Esophagus muscularis mucosa (tissue), 4 donors: Measurements from ENCODE around the gene SLC24A2.

Source experiments
- EP300 ChIP-seq: sonication (generic); formaldehyde crosslinking; IDR thresholded peaks from one replicate; pipeline ENCODE4 v1.6.1; 2017; ENCODE audit warnings: antibody characterized with exemption
- POLR2A ChIP-seq: fragments of 450-650 bp; IDR thresholded peaks from one replicate; pipeline ENCODE4 v1.6.1; 2017; ENCODE audit warnings: antibody characterized with exemption, moderate library complexity, mild to moderate bottlenecking, low read depth
- POLR2AphosphoS5 ChIP-seq, 2 donors: sonication (generic); formaldehyde crosslinking; IDR thresholded peaks; one replicate each; pipeline ENCODE4 v1.6.1; 2017; ENCODE audit warnings: antibody characterized with exemption in 2 of 2
- TF ChIP-seq, protein P1 (sequence below), 3 experiments: fragments of 200-600 bp in 2 of 3; fragments of 450-650 bp in 1 of 3; sonication (generic) in 2 of 3; IDR thresholded peaks; one replicate each; pipeline ENCODE4 v1.5.1; 2017 to 2019; ENCODE audit warnings: antibody characterized with exemption in 3 of 3, mild to moderate bottlenecking in 2 of 3, moderate library complexity in 1 of 3

DNA sequence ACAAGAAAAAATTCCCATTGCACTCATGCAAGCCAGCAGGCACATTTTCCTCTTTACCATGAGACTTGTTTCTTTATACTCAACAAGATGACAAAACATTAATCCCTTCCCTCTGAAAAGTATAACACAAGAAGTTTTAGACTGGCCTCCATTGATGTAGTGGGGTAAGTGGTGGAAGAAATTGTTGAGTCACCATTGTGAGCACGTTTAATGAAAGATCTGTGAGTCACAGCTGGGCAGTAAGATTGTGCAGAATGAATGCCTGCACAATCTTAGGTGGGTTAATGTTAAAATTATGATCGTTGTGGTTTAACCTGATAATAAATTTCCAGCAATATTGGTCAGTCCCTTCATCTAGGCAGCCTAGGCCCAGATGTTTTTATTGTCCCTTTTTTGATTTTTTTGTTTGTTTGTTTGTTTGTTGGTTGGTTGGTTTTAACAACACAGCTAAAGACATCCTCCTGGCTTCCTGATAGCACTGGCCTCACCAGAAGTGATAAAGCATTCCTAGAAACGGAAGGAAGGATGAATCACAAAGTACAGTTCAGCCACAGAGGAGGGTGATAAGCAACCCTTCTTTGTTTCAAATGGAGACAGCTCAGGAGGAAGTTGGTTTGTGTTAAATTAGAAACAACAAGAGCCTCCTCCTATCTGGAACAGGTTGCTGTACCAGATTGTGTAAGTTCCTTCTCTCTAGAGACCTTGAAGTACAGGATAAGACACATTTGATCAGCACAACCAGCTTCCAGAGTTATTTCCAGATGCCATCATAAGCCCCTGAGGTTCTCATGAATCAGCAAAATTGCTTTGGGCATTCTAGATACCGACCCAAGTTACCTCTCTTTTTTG is 40.3 kb downstream of the SLC24A2 start:
- TF ChIP-seq, protein P1, sequence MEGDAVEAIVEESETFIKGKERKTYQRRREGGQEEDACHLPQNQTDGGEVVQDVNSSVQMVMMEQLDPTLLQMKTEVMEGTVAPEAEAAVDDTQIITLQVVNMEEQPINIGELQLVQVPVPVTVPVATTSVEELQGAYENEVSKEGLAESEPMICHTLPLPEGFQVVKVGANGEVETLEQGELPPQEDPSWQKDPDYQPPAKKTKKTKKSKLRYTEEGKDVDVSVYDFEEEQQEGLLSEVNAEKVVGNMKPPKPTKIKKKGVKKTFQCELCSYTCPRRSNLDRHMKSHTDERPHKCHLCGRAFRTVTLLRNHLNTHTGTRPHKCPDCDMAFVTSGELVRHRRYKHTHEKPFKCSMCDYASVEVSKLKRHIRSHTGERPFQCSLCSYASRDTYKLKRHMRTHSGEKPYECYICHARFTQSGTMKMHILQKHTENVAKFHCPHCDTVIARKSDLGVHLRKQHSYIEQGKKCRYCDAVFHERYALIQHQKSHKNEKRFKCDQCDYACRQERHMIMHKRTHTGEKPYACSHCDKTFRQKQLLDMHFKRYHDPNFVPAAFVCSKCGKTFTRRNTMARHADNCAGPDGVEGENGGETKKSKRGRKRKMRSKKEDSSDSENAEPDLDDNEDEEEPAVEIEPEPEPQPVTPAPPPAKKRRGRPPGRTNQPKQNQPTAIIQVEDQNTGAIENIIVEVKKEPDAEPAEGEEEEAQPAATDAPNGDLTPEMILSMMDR (IDR thresholded peaks at IDR 0.05) = no peak
- TF ChIP-seq POLR2AphosphoS5 (IDR thresholded peaks at IDR 0.05) (no peak), POLR2A (no peak), EP300 (no peak)
